Mesenchymal stem cell (in vitro differentiated cells and primary cell): ENCODE results near the gene TAPT1.
A peak's percentile ranks its signal among the peaks of the same experiment; 100 is the strongest.
"Not testable (repeated sequence)": the region's sequence is repeated elsewhere in the genome, so short reads cannot be mapped to it uniquely, and the experiment has no call there.

Experiments
- DNase-seq: peaks from one replicate; pipeline ENCODE4 v3.0.0-alpha.2; 2013
- H2AFZ ChIP-seq: one replicate; pipeline ENCODE4 v1.6.1; 2013; ENCODE audit warnings: low read depth, mild to moderate bottlenecking, control low read depth, inconsistent platforms, low read length, moderate library complexity
- H2AK5ac ChIP-seq: 2 replicates; pipeline ENCODE4 v1.6.1; 2013; ENCODE audit warnings: low read length, moderate library complexity, mild to moderate bottlenecking, inconsistent platforms; ENCODE audit not compliant: severe bottlenecking
- H2BK120ac ChIP-seq: one replicate; pipeline ENCODE4 v1.6.1; 2013; ENCODE audit warnings: low read depth, mild to moderate bottlenecking, inconsistent platforms, low read length, moderate library complexity
- H2BK12ac ChIP-seq, 2 experiments: one replicate each; pipeline ENCODE4 v1.6.1; 2013; ENCODE audit warnings: inconsistent platforms in 2 of 2, low read length in 2 of 2, mild to moderate bottlenecking in 2 of 2, moderate library complexity in 2 of 2, control low read depth in 1 of 2
- H2BK15ac ChIP-seq: one replicate; pipeline ENCODE4 v1.6.1; 2013; ENCODE audit warnings: mild to moderate bottlenecking, low read depth, inconsistent platforms; ENCODE audit not compliant: poor library complexity, severe bottlenecking
- H2BK5ac ChIP-seq: 2 replicates; pipeline ENCODE4 v1.6.1; 2013; ENCODE audit warnings: low read depth, mild to moderate bottlenecking, low read length, control low read depth, inconsistent platforms; ENCODE audit not compliant: poor library complexity, severe bottlenecking
- H3K14ac ChIP-seq, 2 experiments: one replicate each; pipeline ENCODE4 v1.6.1; 2013; ENCODE audit warnings: inconsistent platforms in 2 of 2, low read length in 2 of 2, control low read depth in 1 of 2, mild to moderate bottlenecking in 1 of 2, moderate library complexity in 1 of 2
- H3K18ac ChIP-seq, 2 experiments: one replicate each; pipeline ENCODE4 v1.6.1; 2013; ENCODE audit warnings: inconsistent platforms in 2 of 2, low read length in 2 of 2, control low read depth in 1 of 2, low read depth in 1 of 2, mild to moderate bottlenecking in 1 of 2
- H3K23ac ChIP-seq, 2 experiments: one replicate each; pipeline ENCODE4 v1.6.1; 2013; ENCODE audit warnings: inconsistent platforms in 2 of 2, low read length in 2 of 2, mild to moderate bottlenecking in 2 of 2, moderate library complexity in 2 of 2, control low read depth in 1 of 2
- H3K27ac ChIP-seq: 2 replicates; pipeline ENCODE4 v1.5.1; 2013; ENCODE audit warnings: mild to moderate bottlenecking, moderate library complexity, low read length, control low read depth, inconsistent platforms; ENCODE audit not compliant: poor library complexity, severe bottlenecking
- H3K27me3 ChIP-seq, 2 experiments: 2 replicates each; pipeline versions ENCODE4 v1.6.1 to v1.7.0; 2013; ENCODE audit warnings: low read length in 2 of 2, mild to moderate bottlenecking in 2 of 2, moderate library complexity in 2 of 2, control low read depth in 1 of 2, inconsistent platforms in 1 of 2; ENCODE audit not compliant: control insufficient read depth in 1 of 2, insufficient read depth in 1 of 2
- H3K36me3 ChIP-seq, 2 experiments: 2 replicates each; pipeline versions ENCODE4 v1.6.1 to v1.7.0; 2013; ENCODE audit warnings: low read length in 2 of 2, control low read depth in 1 of 2, inconsistent platforms in 1 of 2, low read depth in 1 of 2, mild to moderate bottlenecking in 1 of 2; ENCODE audit not compliant: insufficient read depth in 2 of 2, control insufficient read depth in 1 of 2
- H3K4ac ChIP-seq, 2 experiments: one replicate each; pipeline ENCODE4 v1.6.1; 2013; ENCODE audit warnings: inconsistent platforms in 2 of 2, low read length in 2 of 2, mild to moderate bottlenecking in 2 of 2, moderate library complexity in 2 of 2, control low read depth in 1 of 2, low read depth in 1 of 2
- H3K4me1 ChIP-seq: 2 replicates; pipeline ENCODE4 v1.6.1; 2013; ENCODE audit warnings: low read depth, low read length, control low read depth; ENCODE audit not compliant: control insufficient read depth, insufficient read depth
- H3K4me2 ChIP-seq: 2 replicates; pipeline ENCODE4 v1.6.1; 2013; ENCODE audit warnings: low read length, mild to moderate bottlenecking, inconsistent platforms; ENCODE audit not compliant: poor library complexity, severe bottlenecking
- H3K4me3 ChIP-seq, 2 experiments: 2 replicates each; pipeline versions ENCODE4 v1.5.1 to v1.7.0; 2013; ENCODE audit warnings: low read length in 2 of 2, mild to moderate bottlenecking in 2 of 2, control low read depth in 1 of 2, low read depth in 1 of 2; ENCODE audit not compliant: insufficient read depth in 1 of 2
- H3K79me1 ChIP-seq: replicated peaks from 2 replicates; pipeline ENCODE4 v1.6.1; 2013; ENCODE audit warnings: mild to moderate bottlenecking, control low read depth, low read length, inconsistent platforms; ENCODE audit not compliant: poor library complexity, severe bottlenecking
- H3K9ac ChIP-seq: 2 replicates; pipeline ENCODE4 v1.7.0; 2013; ENCODE audit warnings: mild to moderate bottlenecking, low read length, moderate library complexity
- H3K9me3 ChIP-seq: 2 replicates; pipeline ENCODE4 v1.7.0; 2013; ENCODE audit warnings: mild to moderate bottlenecking, low read length; ENCODE audit not compliant: control insufficient read depth
- H4K8ac ChIP-seq: one replicate; pipeline ENCODE4 v1.6.1; 2013; ENCODE audit warnings: inconsistent platforms, mild to moderate bottlenecking, low read length, moderate library complexity
- H4K91ac ChIP-seq: one replicate; pipeline ENCODE4 v1.6.1; 2013; ENCODE audit warnings: mild to moderate bottlenecking, low read length, inconsistent platforms
- WGBS: methylation state at CpG from one replicate; pipeline ENCODE4 v1.1.7; 2013; ENCODE audit warnings: mixed read lengths; 5-methylcytosine and 5-hydroxymethylcytosine counted together

The TAPT1 gene

DNA sequence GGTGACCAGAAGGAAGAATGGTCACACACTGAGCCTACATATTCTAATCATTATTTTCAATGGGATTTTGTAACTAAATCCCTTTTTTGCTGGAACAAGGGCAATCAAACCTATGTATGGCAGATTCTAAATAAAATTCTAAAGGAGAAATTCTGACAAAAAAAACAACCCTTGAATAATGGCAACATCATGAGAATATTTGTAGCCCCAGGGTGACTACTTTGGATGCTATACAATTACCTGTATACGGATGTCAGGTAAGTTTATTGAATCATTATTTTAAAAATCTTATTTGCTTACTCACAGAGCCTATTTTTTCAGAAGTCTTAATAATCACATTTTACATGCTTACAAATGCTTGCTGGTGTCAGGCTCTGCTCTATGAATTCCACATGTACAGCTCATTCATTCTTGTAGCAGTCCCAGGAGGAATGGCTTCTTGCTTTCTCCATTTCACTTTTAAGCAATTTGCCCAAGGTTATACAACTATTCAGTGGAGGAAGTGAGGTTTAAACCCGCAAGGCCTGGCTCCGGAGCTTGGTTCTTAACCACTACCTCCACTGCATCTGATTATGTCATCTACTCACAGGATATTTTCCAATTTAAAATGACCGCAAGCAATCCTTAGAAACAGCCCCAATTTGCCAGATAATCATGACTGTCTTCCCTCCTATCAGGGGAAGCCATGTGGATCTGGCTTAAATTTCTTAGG is 43.6 kb upstream of the TAPT1 start:
- not testable (repeated sequence) for H2AFZ ChIP-seq, H3K23ac ChIP-seq, H3K18ac ChIP-seq, H3K4me2 ChIP-seq, H4K8ac ChIP-seq, H2BK120ac ChIP-seq, H3K14ac ChIP-seq, H3K27me3 ChIP-seq, H3K9me3 ChIP-seq, H3K4me1 ChIP-seq, H2BK5ac ChIP-seq, H3K4ac ChIP-seq, H3K36me3 ChIP-seq, H4K91ac ChIP-seq, H2BK15ac ChIP-seq, H2BK12ac ChIP-seq, H3K79me1 ChIP-seq
- 53% methylated on average over 3 of the region's 4 CpGs for WGBS
- Histone ChIP-seq H3K9ac (peak overlapping the region; percentile 58), H2AK5ac (peak overlapping the region; percentile 42), H3K4me3 (peak overlapping the region in 1 of 2 experiments; percentile 1), H3K27ac (peak overlapping the region; percentile 54)
- DNase-seq, result peak; percentile 47

DNA sequence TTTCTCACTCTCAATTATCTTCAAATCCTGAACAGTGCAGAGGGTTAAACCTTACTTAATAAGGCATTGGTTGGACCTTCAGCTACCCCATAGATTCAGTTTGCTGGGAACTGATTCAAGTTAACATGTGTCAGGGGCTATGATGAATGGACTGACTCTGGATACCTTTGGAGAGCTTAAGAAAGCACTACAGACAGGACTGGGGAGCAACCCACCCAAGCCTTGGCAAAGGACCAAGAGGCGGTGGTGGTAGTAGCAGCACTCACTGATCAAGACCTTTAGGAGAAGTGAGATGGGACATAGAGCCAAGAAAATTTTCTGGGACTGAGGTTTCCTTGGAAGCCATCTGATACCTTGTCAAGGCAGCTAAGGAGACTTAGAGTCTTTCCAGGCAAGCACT is 43.0 kb upstream of the TAPT1 start:
- no peak overlapping the region for H3K4me3 ChIP-seq
- H2AK5ac ChIP-seq, result peak overlapping the region; percentile 42
- no peak overlapping the region for H4K91ac ChIP-seq
- no peaks in the 10 kb centered on the region for H3K27me3 ChIP-seq
- no peaks in the 10 kb centered on the region for H3K4me1 ChIP-seq
- H2BK12ac ChIP-seq, result no peak overlapping the region
- H3K27ac ChIP-seq, result peak overlapping the region; percentile 54
- no peak overlapping the region for H3K4me2 ChIP-seq
- peaks cover 0 to 4% of the 10 kb centered on the region in 2 experiments for H3K36me3 ChIP-seq
- H3K23ac ChIP-seq, result no peak overlapping the region
- no peak overlapping the region for H2BK5ac ChIP-seq
- no peak overlapping the region for H2BK120ac ChIP-seq
- DNase-seq, result no peak
- H3K14ac ChIP-seq, result no peak overlapping the region
- 96% methylated on average over 1 of the region's 1 CpG for WGBS
- H3K9ac ChIP-seq, result peak overlapping the region; percentile 21
- no peak overlapping the region for H4K8ac ChIP-seq
- no peak overlapping the region for H2BK15ac ChIP-seq
- H3K4ac ChIP-seq, result no peak overlapping the region
- H3K18ac ChIP-seq, result no peak overlapping the region
- H3K9me3 ChIP-seq, result no peaks in the 10 kb centered on the region
- H2AFZ ChIP-seq, result no peak overlapping the region
- no peaks in the 10 kb centered on the region for H3K79me1 ChIP-seq

DNA sequence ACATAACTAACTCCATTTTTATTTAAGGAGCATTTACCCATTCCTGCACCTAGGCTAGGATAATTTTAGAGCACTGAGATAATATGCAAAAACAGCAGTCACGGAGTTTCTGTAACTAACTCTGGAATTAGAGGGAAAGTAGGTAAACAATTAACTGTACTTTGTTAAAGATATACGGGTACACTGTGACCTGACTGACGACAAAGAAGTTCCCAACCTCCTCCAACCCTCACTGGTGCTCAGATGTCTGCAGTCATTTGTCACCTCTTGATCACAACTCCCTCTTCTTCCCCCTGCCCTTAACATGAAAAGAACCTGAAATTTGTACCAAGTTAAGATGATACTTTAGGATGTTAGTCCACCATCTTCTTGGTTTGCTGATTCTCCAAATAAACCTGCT is 42.0 kb upstream of the TAPT1 start:
- 80% methylated on average over 1 of the region's 3 CpGs for WGBS

DNA sequence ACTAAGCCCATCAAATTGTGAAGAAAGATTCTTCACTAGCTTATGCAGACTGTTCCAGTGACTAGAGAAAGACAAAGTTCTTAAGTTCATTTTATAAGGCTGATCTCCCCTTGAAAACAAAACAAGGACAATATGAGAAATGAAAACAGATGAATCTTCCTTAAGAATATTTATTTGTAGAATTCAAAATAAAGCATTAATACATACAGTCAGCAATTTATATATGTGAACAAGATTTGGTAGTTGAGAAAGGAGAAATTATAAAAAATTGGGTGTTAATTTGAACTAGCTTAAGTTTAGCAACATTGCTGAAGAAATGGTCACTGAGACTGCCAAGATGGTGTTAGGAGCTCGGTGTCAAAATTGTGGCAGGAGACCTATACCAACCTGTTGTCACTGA is 41.4 kb upstream of the TAPT1 start:
- H2BK5ac ChIP-seq, result no peak overlapping the region
- no peak for DNase-seq
- 92% methylated on average over 1 of the region's 1 CpG for WGBS

More for the DNA sequence above, 42.0 kb upstream of the TAPT1 start:
- Histone ChIP-seq H3K14ac (no peak overlapping the region), H3K36me3 (peaks cover 0 to 4% of the 10 kb centered on the region in 2 experiments), H3K9me3 (no peaks in the 10 kb centered on the region), H3K4ac (no peak overlapping the region), H2BK120ac (no peak overlapping the region), H3K4me3 (no peak overlapping the region), H2AK5ac (no peak overlapping the region), H2BK5ac (no peak overlapping the region), H3K27ac (no peak overlapping the region), H3K9ac (no peak overlapping the region), H2BK12ac (no peak overlapping the region), H2AFZ (no peak overlapping the region), H3K4me2 (no peak overlapping the region), H3K27me3 (no peaks in the 10 kb centered on the region), H3K18ac (no peak overlapping the region), H4K91ac (no peak overlapping the region), H2BK15ac (no peak overlapping the region), H3K79me1 (no peaks in the 10 kb centered on the region), H4K8ac (no peak overlapping the region), H3K23ac (no peak overlapping the region), H3K4me1 (no peaks in the 10 kb centered on the region)
- no peak for DNase-seq

More for the DNA sequence above, 41.4 kb upstream of the TAPT1 start:
- Histone ChIP-seq H3K4me2 (no peak overlapping the region), H3K18ac (no peak overlapping the region), H4K91ac (no peak overlapping the region), H3K4ac (no peak overlapping the region), H3K36me3 (peaks cover 0 to 4% of the 10 kb centered on the region in 2 experiments), H3K79me1 (no peaks in the 10 kb centered on the region), H3K4me3 (no peak overlapping the region), H3K27ac (no peak overlapping the region), H3K9me3 (no peaks in the 10 kb centered on the region), H2AFZ (no peak overlapping the region), H2BK120ac (no peak overlapping the region), H2BK15ac (no peak overlapping the region), H3K9ac (no peak overlapping the region), H4K8ac (no peak overlapping the region), H3K27me3 (no peaks in the 10 kb centered on the region), H3K14ac (no peak overlapping the region), H2AK5ac (no peak overlapping the region), H2BK12ac (no peak overlapping the region), H3K23ac (no peak overlapping the region), H3K4me1 (no peaks in the 10 kb centered on the region)
